ENCODE measurements around the gene TMEM131. TPM values are rescaled to one million over a fixed set of nuclear protein-coding genes. Genes with fewer than 3 reads are reported as not detected.
"Not testable (repeated sequence)": the region's sequence is repeated elsewhere in the genome, so short reads cannot be mapped to it uniquely, and the experiment has no call there.

The TMEM131 gene
- total RNA-seq, 6 experiments from 2014 or later, result 39.2 to 49.5 (median 45.1) TPM

- no peak overlapping the region for H3K4me3 Mint-ChIP-seq
- no peaks in the 10 kb centered on the region; the same call in 1 of the 2 replicates for H3K27me3 Mint-ChIP-seq (ENCODE audit: insufficient read depth)
- H3K4me1 Mint-ChIP-seq (ENCODE audit: low read depth), result no peaks in the 10 kb centered on the region
- no peak overlapping the region for H3K27ac Mint-ChIP-seq
- no peaks in the 10 kb centered on the region for H3K9me3 Mint-ChIP-seq
- DNase-seq, result no peak
- TF ChIP-seq CTCF (IDR thresholded peaks at IDR 0.05), result no peak
- peaks cover 23% of the 10 kb centered on the region for H3K36me3 Mint-ChIP-seq (ENCODE audit: low read depth)
Measured at GRCh38 chr2:97834610-97835009, 161.1 kb downstream of the TMEM131 start.

- Mint-ChIP-seq H3K4me1 (ENCODE audit: low read depth) (no peaks in the 10 kb centered on the region), H3K27me3 (ENCODE audit: insufficient read depth) (peaks cover 2% of the 10 kb centered on the region), H3K4me3 (no peak overlapping the region), H3K36me3 (ENCODE audit: low read depth) (peaks cover 27% of the 10 kb centered on the region), H3K27ac (no peak overlapping the region), H3K9me3 (no peaks in the 10 kb centered on the region)
- DNase-seq, result no peak
- no peak for TF ChIP-seq CTCF (IDR thresholded peaks at IDR 0.05)
Measured at GRCh38 chr2:97831121-97831520, 164.6 kb downstream of the TMEM131 start.

GRCh38 chr2:97829255-97829654 lies 166.5 kb downstream of the TMEM131 start:
- H3K9me3 Mint-ChIP-seq; H3K27me3 Mint-ChIP-seq (ENCODE audit: insufficient read depth); H3K4me3 Mint-ChIP-seq; DNase-seq; H3K4me1 Mint-ChIP-seq (ENCODE audit: low read depth); H3K27ac Mint-ChIP-seq: not testable (repeated sequence)
- H3K36me3 Mint-ChIP-seq (ENCODE audit: low read depth), result peaks cover 32% of the 10 kb centered on the region

GRCh38 chr2:97827013-97827412 lies 168.7 kb downstream of the TMEM131 start:
- not testable (repeated sequence) for H3K27me3 Mint-ChIP-seq (ENCODE audit: insufficient read depth); H3K4me3 Mint-ChIP-seq; H3K27ac Mint-ChIP-seq; H3K9me3 Mint-ChIP-seq; DNase-seq; H3K4me1 Mint-ChIP-seq (ENCODE audit: low read depth)
- peaks cover 38% of the 10 kb centered on the region for H3K36me3 Mint-ChIP-seq (ENCODE audit: low read depth)

GRCh38 chr2:97826266-97826847 lies 169.4 kb downstream of the TMEM131 start:
- H3K27me3 Mint-ChIP-seq (ENCODE audit: insufficient read depth); DNase-seq; H3K9me3 Mint-ChIP-seq; H3K4me3 Mint-ChIP-seq; H3K4me1 Mint-ChIP-seq (ENCODE audit: low read depth): not testable (repeated sequence)
- H3K27ac Mint-ChIP-seq, result 0 out of 2 replicates have a peak overlapping the region, but pooled peaks have one; percentile 6
- peaks cover 45% of the 10 kb centered on the region for H3K36me3 Mint-ChIP-seq (ENCODE audit: low read depth)

- DNase-seq; H3K4me1 Mint-ChIP-seq (ENCODE audit: low read depth); H3K9me3 Mint-ChIP-seq; H3K4me3 Mint-ChIP-seq; H3K27me3 Mint-ChIP-seq (ENCODE audit: insufficient read depth); H3K27ac Mint-ChIP-seq: not testable (repeated sequence)
- H3K36me3 Mint-ChIP-seq (ENCODE audit: low read depth), result peaks cover 42% of the 10 kb centered on the region
Measured at GRCh38 chr2:97824011-97824410, 171.7 kb downstream of the TMEM131 start.

- not testable (repeated sequence) for H3K27me3 Mint-ChIP-seq (ENCODE audit: insufficient read depth); H3K4me1 Mint-ChIP-seq (ENCODE audit: low read depth); H3K4me3 Mint-ChIP-seq; H3K27ac Mint-ChIP-seq; DNase-seq; H3K9me3 Mint-ChIP-seq
- H3K36me3 Mint-ChIP-seq (ENCODE audit: low read depth), result peaks cover 36% of the 10 kb centered on the region
Measured at GRCh38 chr2:97821862-97822261, 173.9 kb downstream of the TMEM131 start.

- no peak for DNase-seq
- Mint-ChIP-seq H3K27me3 (ENCODE audit: insufficient read depth) (peaks cover 3% of the 10 kb centered on the region; the same call in 1 of the 2 replicates), H3K4me1 (ENCODE audit: low read depth) (no peaks in the 10 kb centered on the region), H3K4me3 (no peak overlapping the region), H3K27ac (no peak overlapping the region), H3K36me3 (ENCODE audit: low read depth) (peaks cover 28% of the 10 kb centered on the region), H3K9me3 (no peaks in the 10 kb centered on the region)
- no peak for TF ChIP-seq CTCF (IDR thresholded peaks at IDR 0.05)
Measured at GRCh38 chr2:97819754-97820153, 176.0 kb downstream of the TMEM131 start.
